Fibroblast of upper back skin (primary cell): Measurements from ENCODE around the gene SPAG16.
A peak's percentile ranks its signal among the peaks of the same experiment; 100 is the strongest.
"Not testable (repeated sequence)": the region's sequence is repeated elsewhere in the genome, so short reads cannot be mapped to it uniquely, and the experiment has no call there.

ENCODE experiments used
- DNase-seq: peaks from one replicate; pipeline ENCODE4 v3.0.0-alpha.2; 2013

SPAG16 gene

GRCh38 chr2:213861638-213862037, 577.4 kb downstream of the SPAG16 start:
- DNase-seq, result no peak

GRCh38 chr2:213862407-213863076, 578.3 kb downstream of the SPAG16 start:
- DNase-seq, result no peak

GRCh38 chr2:213863541-213863940, 579.3 kb downstream of the SPAG16 start:
- no peak for DNase-seq

- DNase-seq, result no peak
Observed at GRCh38 chr2:213868526-213868925, 584.3 kb downstream of the SPAG16 start.

GRCh38 chr2:213885485-213885884, 601.2 kb downstream of the SPAG16 start:
- DNase-seq, result no peak

- no peak for DNase-seq
Observed at GRCh38 chr2:213914510-213914909, 630.2 kb downstream of the SPAG16 start.

GRCh38 chr2:213920014-213920413, 635.8 kb downstream of the SPAG16 start:
- no peak for DNase-seq

GRCh38 chr2:213923543-213923942, 639.3 kb downstream of the SPAG16 start:
- DNase-seq, result no peak

- peak; percentile 1 for DNase-seq
Observed at GRCh38 chr2:213934560-213934959, 650.3 kb downstream of the SPAG16 start.

- no peak for DNase-seq
Observed at GRCh38 chr2:213958086-213958485, 673.8 kb downstream of the SPAG16 start.

GRCh38 chr2:213959589-213959988, 675.3 kb downstream of the SPAG16 start:
- DNase-seq, result no peak

- no peak for DNase-seq
Observed at GRCh38 chr2:213971536-213971935, 687.3 kb downstream of the SPAG16 start.

GRCh38 chr2:213980883-213981282, 696.6 kb downstream of the SPAG16 start:
- DNase-seq, result no peak

- no peak for DNase-seq
Observed at GRCh38 chr2:213989207-213989606, 704.9 kb downstream of the SPAG16 start.

- no peak for DNase-seq
Observed at GRCh38 chr2:213991453-213992108, 707.3 kb downstream of the SPAG16 start.

- DNase-seq, result peak; percentile 91
Observed at GRCh38 chr2:213995400-213996105, 711.3 kb downstream of the SPAG16 start.

GRCh38 chr2:213998976-213999375, 714.7 kb downstream of the SPAG16 start:
- not testable (repeated sequence) for DNase-seq

GRCh38 chr2:214004463-214004862, 720.2 kb downstream of the SPAG16 start:
- DNase-seq, result no peak

GRCh38 chr2:214005337-214005736, 721.1 kb downstream of the SPAG16 start:
- DNase-seq, result peak; percentile 52

GRCh38 chr2:214006601-214007000, 722.3 kb downstream of the SPAG16 start:
- no peak for DNase-seq

- no peak for DNase-seq
Observed at GRCh38 chr2:214011676-214012075, 727.4 kb downstream of the SPAG16 start.

GRCh38 chr2:214014551-214015220, 730.4 kb downstream of the SPAG16 start:
- DNase-seq, result peak; percentile 13

GRCh38 chr2:214019229-214019972, 735.1 kb downstream of the SPAG16 start:
- DNase-seq, result peak; percentile 97
